ENCODE measurements around the gene CLEC6A.
"Not testable (repeated sequence)": the region's sequence is repeated elsewhere in the genome, so short reads cannot be mapped to it uniquely, and the experiment has no call there.

Gene CLEC6A

DNA sequence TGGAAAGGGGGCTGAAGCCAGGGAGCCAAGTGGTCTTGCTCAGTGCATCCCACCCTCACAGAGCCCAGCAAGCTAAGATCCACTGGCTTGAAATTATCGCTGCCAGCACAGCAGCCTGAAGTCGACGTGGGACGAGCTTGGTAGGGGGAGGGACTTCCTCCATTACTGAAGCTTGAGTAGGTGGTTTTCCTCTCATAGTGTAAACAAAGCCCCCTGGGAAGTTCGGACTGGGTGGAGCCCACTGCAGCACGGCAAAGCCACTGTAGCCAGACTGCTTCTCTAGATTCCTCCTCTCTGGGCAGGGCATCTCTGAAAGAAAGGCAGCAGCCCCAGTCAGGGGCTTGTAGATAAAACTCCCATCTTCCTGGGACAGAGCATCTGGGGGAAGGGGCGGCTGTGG lies 40.3 kb downstream of the CLEC6A start:
- DNase-seq: not testable (repeated sequence)

DNA sequence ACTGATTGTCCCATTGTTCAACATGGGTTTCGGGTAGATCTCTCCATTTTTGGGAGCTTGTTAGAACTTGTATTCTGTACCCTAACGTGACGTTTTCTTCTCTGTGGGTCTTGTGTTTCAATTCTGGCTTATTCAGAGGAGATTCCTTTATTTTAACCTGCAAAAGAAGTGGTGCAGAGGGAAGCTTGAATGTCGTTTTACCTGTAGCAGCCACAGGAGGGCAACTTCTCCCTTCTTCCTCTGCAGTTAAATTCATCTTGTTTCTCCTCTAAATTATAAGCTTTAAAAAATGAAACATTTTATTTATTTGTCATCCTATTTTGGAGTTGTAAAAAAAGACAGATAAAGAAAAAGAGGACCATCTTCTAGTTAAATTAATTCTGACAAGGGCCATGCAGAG lies 43.9 kb downstream of the CLEC6A start:
- DNase-seq: no peak

GRCh38 chr12:8501720-8502119 lies 46.0 kb downstream of the CLEC6A start:
- DNase-seq: no peak

DNA sequence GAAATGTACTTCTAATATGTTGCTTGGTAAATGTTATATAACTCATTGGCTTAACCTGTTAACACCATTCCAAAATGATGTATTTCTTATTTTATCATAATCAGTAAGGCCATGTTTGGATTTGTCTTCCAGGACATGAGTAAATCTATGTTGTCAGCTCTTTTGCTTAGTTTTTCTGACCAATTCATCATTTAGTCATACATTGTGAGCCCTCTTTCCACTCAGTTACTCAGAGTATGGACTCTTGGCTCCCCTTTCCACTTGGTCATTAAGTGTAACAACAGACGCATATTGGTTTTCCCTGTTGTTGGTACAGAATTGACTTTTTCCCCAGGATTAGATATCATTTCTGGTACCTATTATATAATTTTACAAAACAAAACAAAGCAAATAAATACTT lies 48.6 kb downstream of the CLEC6A start:
- DNase-seq: no peak

GRCh38 chr12:8507596-8507995 lies 51.8 kb downstream of the CLEC6A start:
- DNase-seq: no peak

DNA sequence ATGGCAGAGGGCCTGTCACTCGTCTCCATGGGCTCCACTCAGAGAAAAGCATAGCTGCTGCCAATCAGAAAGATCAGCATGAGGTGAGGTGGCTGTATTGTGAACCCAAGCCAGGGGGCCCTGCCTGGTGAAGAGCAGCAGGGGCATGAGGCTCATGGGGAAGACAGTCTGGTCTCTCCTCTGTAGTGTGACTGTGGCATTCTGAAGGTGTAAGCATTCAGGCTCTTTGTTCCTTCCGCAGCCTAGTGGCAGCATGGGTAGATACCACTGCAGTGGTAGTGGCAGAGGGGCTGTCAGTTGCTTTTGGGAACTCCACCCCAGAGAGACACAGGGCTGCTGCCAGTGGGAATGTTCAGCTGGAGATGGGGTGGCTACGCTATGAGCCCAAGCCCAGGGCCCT lies 52.5 kb downstream of the CLEC6A start:
- no peak for DNase-seq

DNA sequence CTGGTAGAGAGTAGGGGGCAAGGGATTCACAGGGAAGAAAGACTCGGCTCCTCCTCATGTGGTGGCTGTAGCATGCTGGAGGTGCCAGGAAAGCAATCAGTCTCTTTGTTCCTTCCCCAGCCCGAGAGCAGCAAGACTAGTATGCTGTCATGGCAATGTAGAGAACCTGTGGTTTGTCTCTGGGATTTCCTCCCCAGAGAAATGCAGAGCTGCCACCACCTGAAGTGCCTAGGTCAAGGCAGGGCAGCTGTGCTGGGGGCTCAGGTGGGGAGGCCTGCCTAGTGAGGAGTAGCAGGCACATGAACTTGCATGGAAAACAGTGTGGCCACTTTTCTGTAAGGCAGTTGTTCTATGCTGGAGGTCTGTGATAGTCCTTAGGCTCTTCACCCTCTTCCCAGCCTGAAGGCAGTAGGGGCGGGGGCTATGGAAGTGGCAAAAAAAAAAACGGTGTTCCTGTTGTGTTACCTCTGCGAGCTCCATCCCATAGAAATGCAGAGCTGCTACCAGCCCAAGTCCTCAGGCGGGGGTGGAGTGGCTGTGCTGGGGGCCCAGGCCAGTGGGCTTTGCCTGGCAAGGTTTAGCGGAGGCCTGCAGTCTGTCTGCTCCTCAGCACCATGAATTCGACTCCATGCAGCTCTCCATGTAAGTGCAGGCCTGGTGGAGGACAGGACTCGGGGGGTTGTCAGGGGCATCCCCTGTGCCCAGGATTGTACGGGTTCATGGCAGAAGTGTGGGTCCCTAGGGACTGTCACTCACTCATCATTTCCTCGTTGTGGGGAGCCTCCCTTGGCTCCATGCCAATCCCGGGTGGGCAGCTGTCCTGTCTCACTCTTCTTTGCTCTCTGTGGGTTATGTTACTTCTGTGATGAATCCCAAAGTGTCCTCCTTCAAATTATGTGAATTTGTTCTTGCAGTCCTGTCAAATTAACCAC lies 53.4 kb downstream of the CLEC6A start:
- no peak for DNase-seq

DNA sequence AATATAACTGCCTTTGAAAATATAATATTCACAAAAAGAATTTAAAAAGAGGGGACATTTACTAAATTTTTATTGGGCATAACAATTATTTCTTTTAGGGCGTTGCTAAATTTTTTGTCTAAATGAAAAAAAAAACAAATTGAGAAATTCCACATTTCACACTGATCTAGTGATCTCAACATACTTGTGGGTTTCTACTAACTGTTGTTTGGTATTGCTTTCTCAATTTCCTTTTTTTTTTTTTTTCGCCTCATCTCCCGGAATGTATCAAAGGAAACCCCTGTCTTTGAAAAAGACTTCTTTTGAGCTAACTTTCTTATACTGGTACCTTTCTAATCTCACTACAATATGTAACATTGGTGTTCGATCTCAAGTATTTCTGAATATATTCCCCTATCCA lies 57.5 kb downstream of the CLEC6A start, which contains the start of gene CLEC4D:
CLEC4D (plus strand) TSS at position 248 of the 400 bp plus-strand sequence. CDS start 230 bp downstream, outside the sequence.
- DNase-seq: no peak

DNA sequence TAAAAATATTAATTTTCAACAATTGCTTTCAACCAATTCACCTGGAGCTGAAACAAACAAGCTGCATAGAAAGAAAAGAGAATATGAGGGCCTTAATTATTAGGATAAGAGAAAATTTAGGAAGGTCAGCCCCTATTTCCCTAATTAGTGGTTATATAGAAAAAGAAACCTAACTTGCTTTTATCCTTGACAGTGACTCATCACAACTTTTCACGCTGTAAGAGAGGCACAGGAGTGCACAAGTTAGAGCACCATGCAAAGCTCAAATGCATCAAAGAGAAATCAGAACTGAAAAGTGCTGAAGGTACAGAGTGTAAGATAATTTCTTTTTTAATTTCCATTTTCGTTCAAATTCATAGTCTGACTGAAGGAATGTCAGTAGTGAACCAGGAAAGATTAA lies 62.2 kb downstream of the CLEC6A start:
- DNase-seq: no peak

DNA sequence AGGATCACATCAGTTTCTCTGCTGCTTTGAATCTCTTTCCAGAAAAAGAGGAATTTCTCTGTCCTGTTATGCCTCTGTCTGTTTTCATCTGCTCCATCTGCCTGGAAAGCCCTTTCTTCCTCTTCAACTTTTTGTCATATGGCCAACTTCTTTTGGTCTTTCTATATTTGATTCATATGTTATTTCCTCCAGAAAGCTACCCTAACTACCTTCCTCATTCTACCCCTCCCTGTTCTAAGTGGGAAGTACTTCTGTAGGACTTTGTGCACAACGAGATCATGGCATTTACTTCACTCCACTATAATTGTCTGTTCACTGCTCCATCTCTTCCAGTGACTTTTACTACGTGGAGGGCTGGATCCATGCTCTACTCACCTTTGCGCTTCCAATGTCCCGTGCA lies 63.4 kb downstream of the CLEC6A start:
- DNase-seq: no peak

DNA sequence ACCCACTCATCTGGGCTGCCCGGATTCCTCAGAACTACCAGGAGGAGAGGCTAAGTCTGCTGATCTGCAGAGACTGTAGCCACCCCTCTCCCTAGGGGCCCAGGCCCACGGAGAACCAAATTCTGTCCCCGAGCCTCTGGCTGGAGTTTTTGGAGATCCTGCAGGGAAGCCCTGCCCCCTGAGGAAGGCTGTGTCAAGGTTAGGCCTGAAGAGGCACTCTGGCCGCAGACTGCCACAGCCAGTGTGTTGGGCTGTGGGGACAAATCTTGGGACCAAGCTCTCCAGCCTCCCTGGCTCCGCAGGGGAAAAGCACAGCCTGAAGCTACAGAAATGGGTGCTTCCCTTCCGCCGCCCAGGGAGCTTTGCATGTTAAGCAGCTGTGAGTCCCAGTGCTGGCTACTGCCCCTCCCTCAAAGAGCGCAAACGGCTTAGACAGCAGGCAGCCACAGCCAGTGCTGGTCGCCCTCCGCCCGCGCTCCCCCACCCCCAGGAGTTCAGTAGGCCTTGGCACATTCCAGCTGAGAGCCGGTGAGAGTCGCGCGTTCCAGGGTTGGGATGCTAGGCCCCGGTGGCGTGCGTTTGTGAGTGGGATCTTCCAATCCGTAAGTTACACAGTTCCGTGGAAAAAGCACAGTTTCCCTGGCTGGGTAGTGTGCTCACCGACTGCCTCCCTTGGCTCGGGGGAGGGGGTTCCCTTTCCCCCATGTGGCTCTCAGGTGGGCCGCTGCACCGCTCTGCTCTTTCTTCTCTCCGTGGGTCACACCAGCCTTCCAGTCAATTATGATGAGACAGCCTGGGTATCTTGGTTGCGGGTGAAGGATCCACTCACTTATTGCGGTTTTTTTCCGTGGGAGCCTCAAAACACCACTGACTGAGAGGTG lies 71.7 kb downstream of the CLEC6A start:
- no peak for DNase-seq
